ENCODE results near the gene MAN2A2. TPM values are rescaled to one million over a fixed set of nuclear protein-coding genes. Genes with fewer than 3 reads are reported as not detected.
A peak's percentile ranks its signal among the peaks of the same experiment; 100 is the strongest.

Gene MAN2A2
- total and polyA plus RNA-seq, 8 donors, result 2.9 to 286 (median 46.7) TPM

GRCh38 chr15:90929246-90930019 is 26.3 kb downstream of the MAN2A2 start:
- no peaks in the 10 kb centered on the region for H3K36me3 ChIP-seq
- no peaks in the 10 kb centered on the region for H3K27me3 ChIP-seq
- peak overlapping the region; percentile 43 to 77 (median 64) for H3K4me3 ChIP-seq
- intact Hi-C loops (cut with DNase I; ENCODE audit: low total_unique reads), result no loop called here
- 48 to 50% (median 48%) methylated on average over 21 of the region's 21 CpGs for WGBS, 5 donors
- H3K27ac ChIP-seq, result peak overlapping the region; percentile 92 to 97 (median 95)
- peaks cover 17 to 51% (median 35%) of the 10 kb centered on the region in 4 donors for H3K4me1 ChIP-seq
- TF ChIP-seq POLR2AphosphoS5 (IDR thresholded peaks at IDR 0.05) (no peak), POLR2A (IDR thresholded peaks at IDR 0.05) (no peak), CTCF (IDR thresholded peaks at IDR 0.05) (no peak), EP300 (IDR thresholded peaks at IDR 0.05) (no peak)
- DNase-seq, result no peak
- no peaks in the 10 kb centered on the region for H3K9me3 ChIP-seq

GRCh38 chr15:90930861-90931574 is 27.9 kb downstream of the MAN2A2 start:
- peak in 1 of 2 donors; percentile 37 for DNase-seq
- Histone ChIP-seq H3K4me1 (peaks cover 27 to 63% (median 47%) of the 10 kb centered on the region in 4 donors), H3K36me3 (no peaks in the 10 kb centered on the region), H3K27ac (peak overlapping the region; percentile 92 to 97 (median 95)), H3K4me3 (peak overlapping the region; percentile 43 to 77 (median 67)), H3K27me3 (no peaks in the 10 kb centered on the region), H3K9me3 (no peaks in the 10 kb centered on the region)
- WGBS, 5 donors, result 61 to 73% (median 69%) methylated on average over 15 of the region's 15 CpGs
- intact Hi-C loops (cut with DNase I; ENCODE audit: low total_unique reads), result no loop called here
- TF ChIP-seq POLR2A (IDR thresholded peaks at IDR 0.05), result no peak
- no peak for TF ChIP-seq CTCF (IDR thresholded peaks at IDR 0.05)
- no peak for TF ChIP-seq POLR2AphosphoS5 (IDR thresholded peaks at IDR 0.05)
- TF ChIP-seq EP300 (IDR thresholded peaks at IDR 0.05), result no peak

- 9 to 28% (median 19%) methylated on average over 6 of the region's 6 CpGs for WGBS, 5 donors
- Histone ChIP-seq H3K9me3 (no peaks in the 10 kb centered on the region), H3K36me3 (peaks cover 0 to 2% (median 0%) of the 10 kb centered on the region in 4 donors), H3K27ac (peak overlapping the region; percentile 92 to 97 (median 95)), H3K27me3 (no peaks in the 10 kb centered on the region), H3K4me1 (peaks cover 32 to 68% (median 52%) of the 10 kb centered on the region in 4 donors), H3K4me3 (peak overlapping the region; percentile 64 to 77 (median 72))
- no peak for DNase-seq
- no peak for TF ChIP-seq POLR2A (IDR thresholded peaks at IDR 0.05)
- no peak for TF ChIP-seq EP300 (IDR thresholded peaks at IDR 0.05)
- peak in 1 of 7 experiments; percentile 33 for TF ChIP-seq CTCF (IDR thresholded peaks at IDR 0.05)
- no peak for TF ChIP-seq POLR2AphosphoS5 (IDR thresholded peaks at IDR 0.05)
- intact Hi-C loops (cut with DNase I; ENCODE audit: low total_unique reads), result no loop called here
Measured at GRCh38 chr15:90931575-90931827, 28.4 kb downstream of the MAN2A2 start.

- Histone ChIP-seq H3K27me3 (no peaks in the 10 kb centered on the region), H3K4me1 (peaks cover 38 to 73% (median 58%) of the 10 kb centered on the region in 4 donors), H3K4me3 (peak within 1 kb of the TSS; percentile 64 to 77 (median 72)), H3K9me3 (no peaks in the 10 kb centered on the region), H3K36me3 (peaks cover 0 to 7% (median 2%) of the 10 kb centered on the region in 4 donors), H3K27ac (peak within 1 kb of the TSS; percentile 92 to 97 (median 95))
- 1 to 4% (median 1%) methylated on average over 11 to 52 of the region's 52 CpGs for WGBS, 5 donors
- intact Hi-C loops (cut with DNase I; ENCODE audit: low total_unique reads), result no loop called here
- DNase-seq, result peak; percentile 93 to 95
- TF ChIP-seq POLR2A (IDR thresholded peaks at IDR 0.05) (no peak), EP300 (IDR thresholded peaks at IDR 0.05) (no peak), POLR2AphosphoS5 (IDR thresholded peaks at IDR 0.05) (peak in 2 of 3 donors; percentile 92 to 93), CTCF (IDR thresholded peaks at IDR 0.05) (peak in 5 of 7 experiments; percentile 75 to 94 (median 89))
Measured at GRCh38 chr15:90931828-90932659, 28.9 kb downstream of the MAN2A2 start, which contains the start of gene HDDC3. TSS of gene HDDC3 (minus strand) at chr15:90932549. CDS start at chr15:90932540, 9 bp downstream.

Measured in stomach (tissue), 9 donors.